Skin of body (tissue), 3 donors: ENCODE results near the gene SLC34A2. TPM values are rescaled to one million over a fixed set of nuclear protein-coding genes. Genes with fewer than 3 reads are reported as not detected.

ENCODE experiments used
- DNase-seq: peaks from one replicate; lab custom pipeline; 2025; lab: John Stamatoyannopoulos, UW
- small RNA-seq: library from RNA; depleted of rRNA; stranded (forward); fragments of <200 nt; gene quantifications from one replicate; pipeline ENCODE3, GENCODE V24; 2014; ENCODE audit warnings: low replicate concordance
- total RNA-seq: library from RNA; depleted of rRNA; stranded (reverse); fragments of >200 nt; gene quantifications from one replicate; pipeline ENCODE4 v1.2.3, GENCODE V29; 2014

The SLC34A2 gene
- total RNA-seq, 1 donor from 2014 or later = 1.1 TPM

DNA sequence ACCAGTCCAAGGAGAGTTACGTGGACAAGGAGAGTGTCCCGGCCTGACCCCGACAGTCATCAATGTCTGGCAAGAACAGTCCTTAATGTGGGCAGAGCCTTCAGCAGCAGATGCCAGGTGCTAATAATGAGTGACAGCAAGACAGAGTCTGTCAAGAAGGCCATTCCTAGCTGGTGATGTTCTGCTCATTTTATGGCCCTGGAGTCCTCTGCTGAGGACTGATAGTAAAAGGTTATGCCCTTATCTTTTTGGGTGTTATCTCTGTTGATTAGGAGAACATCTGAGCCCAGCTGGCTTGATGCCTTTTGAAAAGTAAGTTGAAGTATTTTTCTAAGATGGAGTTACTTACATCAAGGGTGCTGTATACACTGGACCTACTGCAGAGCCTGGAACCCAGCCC, 67.3 kb downstream of the SLC34A2 start:
- no peak for DNase-seq

DNA sequence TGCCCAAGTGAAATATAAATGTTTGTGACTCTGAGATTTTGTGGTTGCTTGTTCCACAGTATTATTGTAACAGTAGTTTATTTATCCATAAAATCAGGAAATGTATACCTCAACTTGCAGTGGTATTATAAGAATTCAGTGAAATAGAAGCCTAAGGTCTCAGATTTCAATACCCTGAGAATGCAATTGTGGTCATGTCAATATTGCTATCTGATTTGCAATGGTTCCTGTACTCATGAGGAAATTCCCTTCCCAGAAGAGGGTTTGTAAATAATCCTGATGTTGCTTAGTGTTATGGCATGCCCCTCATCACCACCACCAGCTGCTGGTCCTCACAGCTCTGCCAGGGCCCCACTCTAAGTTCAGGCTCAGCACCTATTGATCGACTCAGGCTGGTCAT, 67.8 kb downstream of the SLC34A2 start:
- no peak for DNase-seq

DNA sequence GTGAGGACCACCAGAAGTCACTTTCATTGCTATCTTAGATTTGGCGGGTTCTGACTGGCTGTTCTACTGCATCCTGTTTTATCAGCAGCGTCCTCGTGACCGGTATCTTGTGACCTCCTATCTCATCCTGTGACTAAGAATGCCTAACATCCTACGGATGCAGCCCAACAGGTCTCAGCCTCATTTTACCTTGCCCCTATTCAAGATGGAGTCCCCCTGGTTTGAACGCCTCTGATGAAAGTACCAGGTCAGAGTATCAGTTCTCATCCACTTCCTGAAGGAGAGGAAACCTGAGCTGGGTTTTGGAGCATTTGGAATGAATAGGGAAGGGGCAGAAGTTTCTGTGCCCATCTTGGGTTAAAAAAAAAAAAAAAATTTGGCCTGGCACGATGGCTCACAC, 70.2 kb downstream of the SLC34A2 start:
- DNase-seq = no peak

DNA sequence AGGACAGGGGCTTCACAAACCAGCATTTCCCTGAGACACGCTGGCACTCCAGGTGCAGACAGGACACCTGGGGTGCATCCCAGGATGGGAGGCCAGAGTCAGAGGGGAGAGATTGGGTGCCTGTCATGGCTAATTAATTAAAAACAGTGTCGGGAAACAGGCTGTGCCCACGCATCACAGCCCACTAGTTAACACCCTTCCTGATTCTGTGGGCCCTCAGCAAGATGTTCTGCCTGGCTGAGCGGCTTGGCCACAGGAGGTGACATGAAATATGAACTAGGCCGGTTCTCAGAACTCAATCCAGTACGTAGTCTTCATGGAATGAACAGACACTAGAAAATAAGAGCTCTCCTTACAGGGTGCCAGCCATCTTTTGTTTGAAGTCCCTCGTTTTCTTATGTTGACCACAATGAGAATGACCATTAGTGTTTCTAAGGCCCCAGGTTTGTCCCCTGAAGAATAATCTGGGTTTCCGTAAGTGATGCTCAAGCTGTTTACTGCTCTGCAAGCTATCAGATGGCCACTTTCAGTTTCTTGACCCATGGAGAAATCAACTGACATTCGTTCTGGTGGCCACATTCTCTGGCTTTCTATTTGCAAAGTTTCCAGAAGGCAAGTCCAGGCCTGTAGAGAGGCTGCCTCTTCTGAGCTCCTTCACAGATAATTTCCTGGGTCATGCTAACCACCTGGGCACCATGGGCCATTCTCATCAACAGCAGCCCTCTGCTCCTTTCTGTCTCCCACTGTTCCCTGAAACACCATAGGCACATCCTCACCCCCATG, 72.3 kb downstream of the SLC34A2 start:
- no peak for DNase-seq

Small RNA genes lying within 50 kb of the gene (small RNA-seq; reads per million reads assigned to genes)
- gene AC092436.3 (not detected), gene MTND4LP22 (not detected), gene RPS29P11 (not detected)

Other genes starting within 250 kb of the SLC34A2 start
- 13.0 TPM for gene SEL1L3, start 207.1 kb downstream of the SLC34A2 start, total RNA-seq